PFSK-1 (cell line): ENCODE measurements around the gene ATP8B4.

Experiments
- POLR2AphosphoS5 ChIP-seq: IDR thresholded peaks from 2 replicates; pipeline ENCODE4 v1.6.1; 2012; ENCODE audit warnings: low read depth, mild to moderate bottlenecking, control low read depth, low read length, moderate library complexity
- TAF1 ChIP-seq: IDR thresholded peaks from 2 replicates; pipeline ENCODE4 v1.6.1; 2012; ENCODE audit warnings: low read length, control low read depth, borderline replicate concordance; ENCODE audit not compliant: insufficient read depth

DNA sequence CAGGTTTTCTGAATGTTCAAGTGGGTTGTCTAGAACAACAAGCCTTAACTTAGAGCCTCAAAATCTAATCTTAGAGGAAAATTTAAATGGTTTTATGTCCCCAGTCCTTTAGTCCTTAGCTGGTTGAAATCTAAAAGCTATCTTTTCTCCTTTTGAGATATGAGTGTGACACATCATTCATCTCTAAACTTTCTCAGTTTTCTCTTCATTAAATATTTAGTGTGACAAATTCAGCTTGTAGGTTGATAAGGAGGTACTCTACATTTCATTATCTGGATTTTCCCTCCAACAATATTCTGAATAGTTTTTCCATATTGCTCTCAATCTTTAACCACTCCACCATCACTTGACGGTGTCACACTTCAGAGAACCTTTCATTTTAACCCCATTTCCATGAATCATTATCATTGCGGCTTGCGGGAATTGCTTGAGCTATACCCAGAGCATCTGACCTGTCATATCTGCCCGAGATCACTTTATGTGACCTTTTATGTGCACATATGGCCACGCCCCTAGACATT lies 16.1 kb upstream of the ATP8B4 start:
- TF ChIP-seq POLR2AphosphoS5 (no peak), TAF1 (no peak)
